HUES48 (cell line): ENCODE measurements around the gene KAT6B.
"Not testable (repeated sequence)": the region's sequence is repeated elsewhere in the genome, so short reads cannot be mapped to it uniquely, and the experiment has no call there.

Source experiments
- H3K27ac ChIP-seq: one replicate; pipeline ENCODE4 v1.7.0; 2013; ENCODE audit warnings: low read depth, low read length, inconsistent platforms
- H3K27me3 ChIP-seq: 2 replicates; pipeline ENCODE4 v1.6.1; 2013; ENCODE audit warnings: mild to moderate bottlenecking, low read length; ENCODE audit not compliant: control insufficient read depth, insufficient read depth
- H3K36me3 ChIP-seq: 2 replicates; pipeline ENCODE4 v1.6.1; 2013; ENCODE audit warnings: low read length; ENCODE audit not compliant: control insufficient read depth, insufficient read depth
- H3K4me1 ChIP-seq: 2 replicates; pipeline ENCODE4 v1.6.1; 2013; ENCODE audit warnings: mild to moderate bottlenecking, low read length; ENCODE audit not compliant: control insufficient read depth, insufficient read depth
- H3K4me3 ChIP-seq: 2 replicates; pipeline ENCODE4 v1.5.1; 2013; ENCODE audit warnings: mild to moderate bottlenecking, low read depth, low read length
- H3K9ac ChIP-seq: 2 replicates; pipeline ENCODE4 v1.6.1; 2013; ENCODE audit warnings: mild to moderate bottlenecking, low read depth, low read length, moderate library complexity
- H3K9me3 ChIP-seq: 2 replicates; pipeline ENCODE4 v1.6.1; 2013; ENCODE audit warnings: low read length; ENCODE audit not compliant: control insufficient read depth, insufficient read depth

KAT6B gene

DNA sequence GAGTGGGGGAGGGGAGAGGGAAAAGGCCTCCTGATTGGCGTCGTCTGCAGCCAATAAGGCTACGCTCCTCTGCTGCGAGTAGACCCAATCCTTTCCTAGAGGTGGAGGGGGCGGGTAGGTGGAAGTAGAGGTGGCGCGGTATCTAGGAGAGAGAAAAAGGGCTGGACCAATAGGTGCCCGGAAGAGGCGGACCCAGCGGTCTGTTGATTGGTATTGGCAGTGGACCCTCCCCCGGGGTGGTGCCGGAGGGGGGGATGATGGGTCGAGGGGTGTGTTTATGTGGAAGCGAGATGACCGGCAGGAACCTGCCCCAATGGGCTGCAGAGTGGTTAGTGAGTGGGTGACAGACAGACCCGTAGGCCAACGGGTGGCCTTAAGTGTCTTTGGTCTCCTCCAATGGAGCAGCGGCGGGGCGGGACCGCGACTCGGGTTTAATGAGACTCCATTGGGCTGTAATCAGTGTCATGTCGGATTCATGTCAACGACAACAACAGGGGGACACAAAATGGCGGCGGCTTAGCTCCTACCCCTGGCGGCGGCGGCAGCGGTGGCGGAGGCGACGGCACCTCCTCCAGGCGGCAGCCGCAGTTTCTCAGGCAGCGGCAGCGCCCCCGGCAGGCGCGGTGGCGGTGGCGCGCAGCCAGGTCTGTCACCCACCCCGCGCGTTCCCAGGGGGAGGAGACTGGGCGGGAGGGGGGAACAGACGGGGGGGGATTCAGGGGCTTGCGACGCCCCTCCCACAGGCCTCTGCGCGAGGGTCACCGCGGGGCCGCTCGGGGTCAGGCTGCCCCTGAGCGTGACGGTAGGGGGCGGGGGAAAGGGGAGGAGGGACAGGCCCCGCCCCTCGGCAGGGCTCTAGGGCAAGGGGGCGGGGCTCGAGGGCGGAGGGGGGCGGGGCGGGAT, at the start of gene KAT6B:
Gene KAT6B (plus strand): TSS at position 459 of the 903 bp plus-strand sequence. CDS start 16,258 bp downstream, outside the sequence.
- H3K4me1 ChIP-seq: peaks cover 11% of the 10 kb centered on the region
- H3K9me3 ChIP-seq: no peaks in the 10 kb centered on the region
- H3K9ac ChIP-seq: peak within 1 kb of the TSS; percentile 87
- no peaks in the 10 kb centered on the region for H3K36me3 ChIP-seq
- peak within 1 kb of the TSS; percentile 95 for H3K4me3 ChIP-seq
- no peaks in the 10 kb centered on the region for H3K27me3 ChIP-seq
- H3K27ac ChIP-seq: peak within 1 kb of the TSS; percentile 99

DNA sequence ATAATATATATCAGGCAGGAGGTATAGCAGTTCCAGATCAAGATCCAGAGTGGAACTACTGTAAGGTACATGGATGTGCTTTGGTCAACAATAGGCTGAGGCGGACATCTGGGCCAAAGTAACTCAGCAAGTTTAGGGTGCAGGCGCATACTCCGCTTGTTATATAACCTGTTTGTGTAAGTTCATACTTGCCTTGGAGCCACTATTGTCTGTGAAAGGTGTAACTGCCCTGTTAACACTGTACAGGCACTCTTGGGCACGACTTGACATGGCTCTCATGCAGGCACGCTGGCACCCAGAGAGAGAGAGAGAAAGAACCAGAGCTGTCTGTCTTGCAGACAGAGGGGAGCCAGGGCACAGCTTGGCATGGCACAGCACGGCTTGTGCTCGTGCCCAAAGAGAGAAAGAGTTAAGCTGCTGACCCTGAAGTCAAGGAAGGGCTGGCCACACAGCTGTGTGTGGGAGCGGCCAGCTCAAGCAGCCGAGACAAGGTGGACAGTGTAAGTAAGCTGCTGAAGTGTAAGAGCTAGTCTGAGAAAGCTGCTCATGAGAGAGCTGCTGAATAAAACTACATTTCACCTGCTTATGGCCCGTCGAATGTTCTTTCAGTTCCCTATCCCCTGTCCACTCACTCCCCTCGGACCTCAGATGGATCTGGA, 47.8 kb upstream of the KAT6B start:
- H3K27me3 ChIP-seq: no peaks in the 10 kb centered on the region
- H3K4me3 ChIP-seq: no peak overlapping the region
- peaks cover 6% of the 10 kb centered on the region; the same call in 1 of the 2 replicates for H3K4me1 ChIP-seq
- no peak overlapping the region for H3K27ac ChIP-seq
- no peaks in the 10 kb centered on the region for H3K36me3 ChIP-seq
- peaks cover 25% of the 10 kb centered on the region for H3K9me3 ChIP-seq
- H3K9ac ChIP-seq: no peak overlapping the region

DNA sequence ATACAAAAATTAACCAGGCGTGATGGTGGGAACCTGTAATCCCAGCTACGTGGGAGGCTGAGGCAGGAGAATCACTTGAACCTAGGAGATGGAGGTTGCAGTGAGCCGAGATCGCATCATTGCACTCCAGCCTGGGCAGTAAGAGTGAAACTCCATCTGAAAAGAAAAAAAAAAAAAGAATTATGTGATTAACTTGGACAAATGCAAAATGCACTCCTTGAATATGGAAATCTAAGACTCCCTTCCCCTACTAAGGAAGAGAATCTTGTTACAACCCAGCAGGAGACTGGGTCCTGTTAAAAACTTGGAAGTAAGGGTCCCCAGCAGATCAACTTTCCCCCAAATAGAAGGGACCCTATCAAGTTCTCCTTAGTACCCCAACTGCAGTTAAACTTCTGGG, 44.5 kb upstream of the KAT6B start:
- not testable (repeated sequence) for H3K36me3 ChIP-seq, H3K27me3 ChIP-seq, H3K4me3 ChIP-seq, H3K9ac ChIP-seq, H3K27ac ChIP-seq, H3K9me3 ChIP-seq
- 0 out of 2 replicates have a peak, but pooled peaks cover 12% of the 10 kb centered on the region for H3K4me1 ChIP-seq

DNA sequence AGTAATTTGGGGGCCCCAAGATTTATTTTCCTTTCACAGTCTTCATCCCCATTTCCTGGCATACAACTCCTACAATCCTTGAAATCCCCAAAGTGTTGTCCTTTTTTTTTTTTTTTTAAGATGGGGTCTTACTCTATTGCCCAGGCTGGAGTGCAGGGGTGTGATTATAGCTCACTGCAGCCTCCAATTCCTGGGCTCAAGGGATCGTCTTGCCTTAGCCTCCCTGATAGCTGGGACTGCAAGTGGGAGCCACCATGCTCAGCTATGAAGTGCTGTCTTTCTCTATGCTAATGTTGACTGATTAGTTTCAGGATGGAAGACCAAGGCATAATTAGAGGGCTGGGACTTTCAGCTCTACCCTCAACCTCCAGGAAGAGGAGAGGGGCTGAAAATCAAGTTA, 41.9 kb upstream of the KAT6B start:
- Histone ChIP-seq H3K4me1 (0 out of 2 replicates have a peak, but pooled peaks cover 12% of the 10 kb centered on the region), H3K27ac (no peak overlapping the region), H3K9ac (no peak overlapping the region), H3K4me3 (no peak overlapping the region), H3K27me3 (no peaks in the 10 kb centered on the region), H3K36me3 (no peaks in the 10 kb centered on the region), H3K9me3 (no peaks in the 10 kb centered on the region)

DNA sequence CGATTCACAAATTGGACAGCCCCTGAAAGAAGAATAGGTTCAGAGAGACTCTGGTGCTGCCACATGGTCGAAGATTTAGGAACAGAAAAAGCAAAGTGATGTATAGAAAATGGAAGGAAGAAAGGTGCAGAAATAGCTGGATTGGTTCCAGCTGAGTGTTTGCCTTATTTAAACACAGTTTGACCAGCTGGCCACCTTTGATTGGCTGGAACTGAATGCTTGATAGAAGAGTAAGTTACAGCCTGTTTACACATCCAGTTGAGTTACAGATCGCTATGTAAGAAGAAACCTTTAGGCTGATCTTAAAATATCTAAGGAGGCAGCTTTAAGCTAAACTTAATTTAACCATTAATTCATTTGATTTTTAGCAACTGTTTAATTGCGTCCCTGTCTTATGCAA, 40.3 kb upstream of the KAT6B start:
- no peaks in the 10 kb centered on the region for H3K27me3 ChIP-seq
- no peak overlapping the region for H3K4me3 ChIP-seq
- H3K9me3 ChIP-seq: no peaks in the 10 kb centered on the region
- 0 out of 2 replicates have a peak, but pooled peaks cover 12% of the 10 kb centered on the region for H3K4me1 ChIP-seq
- no peak overlapping the region for H3K27ac ChIP-seq
- no peak overlapping the region for H3K9ac ChIP-seq
- no peaks in the 10 kb centered on the region for H3K36me3 ChIP-seq

DNA sequence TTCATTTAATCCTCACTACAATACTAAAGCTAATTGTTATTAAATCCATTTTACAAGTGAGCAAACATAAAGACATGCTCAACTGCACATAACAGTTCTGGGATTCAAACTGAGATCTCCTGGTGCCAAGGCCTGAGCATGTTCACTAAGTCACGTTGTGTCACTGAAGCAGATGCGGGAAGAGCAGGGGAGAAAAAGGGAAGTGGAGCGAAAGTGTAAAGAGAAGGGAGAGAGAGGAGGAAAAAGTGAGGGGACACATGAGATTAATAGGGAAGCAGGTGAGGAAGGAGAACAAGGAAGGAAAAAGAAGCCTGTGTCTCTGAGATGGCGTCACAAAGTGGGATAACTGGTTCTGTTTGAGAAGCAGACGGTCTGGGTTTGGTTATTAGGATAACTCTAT, 38.9 kb upstream of the KAT6B start:
- 0 out of 2 replicates have a peak, but pooled peaks cover 9% of the 10 kb centered on the region for H3K4me1 ChIP-seq
- H3K9ac ChIP-seq: no peak overlapping the region
- H3K27me3 ChIP-seq: no peaks in the 10 kb centered on the region
- H3K27ac ChIP-seq: no peak overlapping the region
- no peaks in the 10 kb centered on the region for H3K36me3 ChIP-seq
- H3K4me3 ChIP-seq: no peak overlapping the region
- no peaks in the 10 kb centered on the region for H3K9me3 ChIP-seq

DNA sequence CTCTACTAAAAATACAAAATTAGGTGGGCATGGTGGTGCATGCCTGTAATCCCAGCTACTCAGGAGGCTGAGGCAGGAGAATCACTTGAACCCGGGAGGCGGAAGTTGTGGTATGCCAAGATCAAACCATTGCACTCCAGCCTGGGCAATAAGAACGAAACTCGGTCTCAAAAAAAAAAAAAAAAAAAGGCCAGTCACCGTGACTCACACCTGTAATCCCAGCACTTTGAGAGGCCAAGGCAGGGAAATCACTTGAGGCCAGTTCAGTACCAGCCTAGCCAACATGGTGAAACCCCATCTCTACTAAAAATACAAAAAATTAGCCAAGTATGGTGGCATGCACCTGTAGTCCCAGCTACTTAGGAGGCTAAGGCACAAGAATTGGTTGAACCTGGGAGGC, 34.4 kb upstream of the KAT6B start:
- H3K4me1 ChIP-seq, H3K27me3 ChIP-seq, H3K27ac ChIP-seq, H3K4me3 ChIP-seq, H3K36me3 ChIP-seq, H3K9ac ChIP-seq, H3K9me3 ChIP-seq: not testable (repeated sequence)

DNA sequence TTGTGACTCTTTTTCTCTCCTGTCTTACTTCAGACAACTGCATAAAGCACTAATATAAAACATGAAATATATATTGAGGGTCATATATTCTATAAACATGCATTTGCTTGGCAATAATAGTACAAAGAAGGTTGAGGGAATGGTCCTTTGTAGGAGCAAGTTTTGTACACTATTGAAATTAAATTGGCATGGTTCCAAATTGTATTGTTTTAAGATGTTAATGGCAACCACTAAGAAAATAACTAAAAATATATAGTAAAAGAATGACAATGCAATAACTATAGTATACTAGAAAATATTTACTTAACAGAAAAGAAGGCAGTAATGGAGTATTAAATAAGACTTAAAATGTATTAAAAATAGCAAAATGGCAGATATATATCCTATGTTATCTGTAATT, 33.7 kb upstream of the KAT6B start:
- 0 out of 2 replicates have a peak, but pooled peaks cover 7% of the 10 kb centered on the region for H3K4me1 ChIP-seq
- H3K9me3 ChIP-seq: no peaks in the 10 kb centered on the region
- no peaks in the 10 kb centered on the region for H3K27me3 ChIP-seq
- H3K9ac ChIP-seq: no peak overlapping the region
- no peak overlapping the region for H3K27ac ChIP-seq
- H3K36me3 ChIP-seq: no peaks in the 10 kb centered on the region
- H3K4me3 ChIP-seq: no peak overlapping the region

DNA sequence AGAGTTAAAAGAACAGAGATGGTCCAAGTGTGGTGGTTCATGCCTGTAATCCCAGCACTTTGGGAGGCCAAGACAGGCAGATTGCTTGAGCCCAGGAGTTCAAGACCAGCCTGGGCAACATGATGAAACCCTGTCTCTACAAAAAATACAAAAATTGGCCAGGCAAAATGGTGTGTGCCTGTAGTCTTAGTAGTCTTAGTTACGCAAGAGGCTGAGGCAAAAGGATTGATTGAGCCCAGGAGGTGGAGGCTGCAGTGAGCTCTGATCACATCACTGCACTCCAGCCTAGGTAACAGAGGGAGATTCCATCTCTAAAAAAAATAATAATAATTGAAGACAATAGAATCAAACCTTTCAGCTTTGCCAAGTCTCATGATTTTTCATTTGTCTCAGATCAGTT, 33.2 kb upstream of the KAT6B start:
- not testable (repeated sequence) for H3K9ac ChIP-seq, H3K36me3 ChIP-seq, H3K27me3 ChIP-seq, H3K4me1 ChIP-seq, H3K9me3 ChIP-seq, H3K4me3 ChIP-seq, H3K27ac ChIP-seq

DNA sequence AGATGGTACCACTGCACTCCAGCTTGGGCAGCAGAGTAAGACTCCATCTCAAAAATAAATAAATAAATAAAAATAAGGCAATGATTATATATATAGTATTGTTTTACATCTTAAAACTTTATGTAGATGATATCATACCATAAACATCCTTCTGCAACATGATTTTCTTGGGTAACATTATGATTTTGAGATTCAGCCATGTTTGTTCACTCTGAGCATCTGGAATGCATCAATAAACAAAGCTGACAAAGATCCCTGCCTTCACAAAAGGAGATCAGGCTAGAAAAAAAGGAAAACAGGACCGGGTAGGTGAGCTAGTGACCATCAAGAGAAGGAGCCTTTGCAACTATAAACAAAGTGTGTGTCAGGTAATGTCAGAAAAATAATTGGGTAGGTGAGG, 31.9 kb upstream of the KAT6B start:
- Histone ChIP-seq H3K27ac (no peak overlapping the region), H3K27me3 (no peaks in the 10 kb centered on the region), H3K9ac (no peak overlapping the region), H3K9me3 (no peaks in the 10 kb centered on the region), H3K4me1 (0 out of 2 replicates have a peak, but pooled peaks cover 7% of the 10 kb centered on the region), H3K36me3 (no peaks in the 10 kb centered on the region), H3K4me3 (no peak overlapping the region)

DNA sequence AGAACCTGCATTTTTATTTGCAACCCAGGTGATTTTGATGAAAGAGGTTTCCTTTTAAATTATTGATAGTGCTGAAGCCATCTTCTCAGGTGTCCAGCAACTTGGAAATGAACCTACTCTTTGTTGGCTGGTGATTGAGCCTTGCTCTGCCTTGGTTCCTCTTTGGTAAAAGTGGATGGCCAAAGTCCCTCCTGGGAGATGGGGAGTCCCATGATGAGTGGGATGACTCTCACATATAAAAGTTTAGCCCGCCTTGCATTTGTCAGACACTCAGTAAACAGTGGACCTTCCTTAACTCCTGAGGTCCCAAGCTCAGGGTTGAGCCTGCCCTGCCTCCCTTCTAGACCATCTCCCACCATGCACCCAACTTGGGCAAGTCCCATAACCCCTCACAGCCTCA, 28.9 kb upstream of the KAT6B start:
- Histone ChIP-seq H3K27ac (no peak overlapping the region), H3K27me3 (no peaks in the 10 kb centered on the region), H3K4me1 (0 out of 2 replicates have a peak, but pooled peaks cover 7% of the 10 kb centered on the region), H3K9ac (no peak overlapping the region), H3K36me3 (no peaks in the 10 kb centered on the region), H3K9me3 (no peaks in the 10 kb centered on the region), H3K4me3 (no peak overlapping the region)
